Measurements from ENCODE around the gene TCERG1L. TPM values are rescaled to one million over a fixed set of nuclear protein-coding genes. Genes with fewer than 3 reads are reported as not detected.

Gene TCERG1L
- total RNA-seq, 1 experiment from 2014 or later: not detected

GRCh38 chr10:131230166-131230565 lies 81.4 kb downstream of the TCERG1L start:
- Histone ChIP-seq H3K4me3 (ENCODE audit: low read depth in 2 of 2, low read length in 2 of 2) (no peak overlapping the region), H3K27ac (ENCODE audit: low read length) (no peak overlapping the region), H3K9me3 (ENCODE audit: control insufficient read depth, insufficient read depth, low read depth, low read length) (no peaks in the 10 kb centered on the region), H3K4me1 (ENCODE audit: control insufficient read depth, insufficient read depth, low read length) (no peaks in the 10 kb centered on the region), H3K36me3 (ENCODE audit: control insufficient read depth, insufficient read depth, low read length) (no peaks in the 10 kb centered on the region), H3K27me3 (ENCODE audit: control insufficient read depth, insufficient read depth, low read length) (peaks cover 11% of the 10 kb centered on the region; the same call in 1 of the 2 replicates)
- ChIA-PET CTCF (no interaction called here), POLR2A (no interaction called here)
- intact Hi-C loops (cut with micrococcal nuclease; ENCODE audit: unreplicated experiment) (no loop called here), in situ Hi-C loops (cut with HindIII; ENCODE audit: low pct_unique_long_range_greater_than_20kb, low sequenced_read_pairs) (no loop called here)
- ATAC-seq: peak; percentile 34; the same call in 1 of the 2 replicates
- no peak for DNase-seq (ENCODE audit: low read depth, low spot score)
- BruUV-seq (replicated peaks): no TSS peak
- TF ChIP-seq SIN3A (IDR thresholded peaks at IDR 0.05; ENCODE audit: borderline replicate concordance, insufficient read depth, low read depth, low read length) (no peak), POLR2AphosphoS5 (IDR thresholded peaks at IDR 0.05; ENCODE audit: low read depth, low read length) (no peak), TCF7L2 (IDR thresholded peaks at IDR 0.05; ENCODE audit: low read depth, low read length) (no peak), CTCF (IDR thresholded peaks at IDR 0.05) (no peak)
- TF ChIP-seq, protein P1, sequence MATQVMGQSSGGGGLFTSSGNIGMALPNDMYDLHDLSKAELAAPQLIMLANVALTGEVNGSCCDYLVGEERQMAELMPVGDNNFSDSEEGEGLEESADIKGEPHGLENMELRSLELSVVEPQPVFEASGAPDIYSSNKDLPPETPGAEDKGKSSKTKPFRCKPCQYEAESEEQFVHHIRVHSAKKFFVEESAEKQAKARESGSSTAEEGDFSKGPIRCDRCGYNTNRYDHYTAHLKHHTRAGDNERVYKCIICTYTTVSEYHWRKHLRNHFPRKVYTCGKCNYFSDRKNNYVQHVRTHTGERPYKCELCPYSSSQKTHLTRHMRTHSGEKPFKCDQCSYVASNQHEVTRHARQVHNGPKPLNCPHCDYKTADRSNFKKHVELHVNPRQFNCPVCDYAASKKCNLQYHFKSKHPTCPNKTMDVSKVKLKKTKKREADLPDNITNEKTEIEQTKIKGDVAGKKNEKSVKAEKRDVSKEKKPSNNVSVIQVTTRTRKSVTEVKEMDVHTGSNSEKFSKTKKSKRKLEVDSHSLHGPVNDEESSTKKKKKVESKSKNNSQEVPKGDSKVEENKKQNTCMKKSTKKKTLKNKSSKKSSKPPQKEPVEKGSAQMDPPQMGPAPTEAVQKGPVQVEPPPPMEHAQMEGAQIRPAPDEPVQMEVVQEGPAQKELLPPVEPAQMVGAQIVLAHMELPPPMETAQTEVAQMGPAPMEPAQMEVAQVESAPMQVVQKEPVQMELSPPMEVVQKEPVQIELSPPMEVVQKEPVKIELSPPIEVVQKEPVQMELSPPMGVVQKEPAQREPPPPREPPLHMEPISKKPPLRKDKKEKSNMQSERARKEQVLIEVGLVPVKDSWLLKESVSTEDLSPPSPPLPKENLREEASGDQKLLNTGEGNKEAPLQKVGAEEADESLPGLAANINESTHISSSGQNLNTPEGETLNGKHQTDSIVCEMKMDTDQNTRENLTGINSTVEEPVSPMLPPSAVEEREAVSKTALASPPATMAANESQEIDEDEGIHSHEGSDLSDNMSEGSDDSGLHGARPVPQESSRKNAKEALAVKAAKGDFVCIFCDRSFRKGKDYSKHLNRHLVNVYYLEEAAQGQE (IDR thresholded peaks at IDR 0.05; ENCODE audit: insufficient read depth in 1 of 2, low read depth in 2 of 2, low read length in 1 of 2): no peak

- Histone ChIP-seq H3K27ac (ENCODE audit: low read length) (no peak overlapping the region), H3K9me3 (ENCODE audit: control insufficient read depth, insufficient read depth, low read depth, low read length) (no peaks in the 10 kb centered on the region), H3K27me3 (ENCODE audit: control insufficient read depth, insufficient read depth, low read length) (peaks cover 4% of the 10 kb centered on the region; the same call in 1 of the 2 replicates), H3K4me1 (ENCODE audit: control insufficient read depth, insufficient read depth, low read length) (no peaks in the 10 kb centered on the region), H3K36me3 (ENCODE audit: control insufficient read depth, insufficient read depth, low read length) (no peaks in the 10 kb centered on the region), H3K4me3 (ENCODE audit: low read depth in 2 of 2, low read length in 2 of 2) (no peak overlapping the region)
- intact Hi-C loops (cut with micrococcal nuclease; ENCODE audit: unreplicated experiment) (no loop called here), in situ Hi-C loops (cut with HindIII; ENCODE audit: low pct_unique_long_range_greater_than_20kb, low sequenced_read_pairs) (no loop called here)
- BruUV-seq (replicated peaks): no TSS peak
- no peak for TF ChIP-seq TCF7L2 (IDR thresholded peaks at IDR 0.05; ENCODE audit: low read depth, low read length)
- TF ChIP-seq POLR2AphosphoS5 (IDR thresholded peaks at IDR 0.05; ENCODE audit: low read depth, low read length): no peak
- no peak for TF ChIP-seq SIN3A (IDR thresholded peaks at IDR 0.05; ENCODE audit: borderline replicate concordance, insufficient read depth, low read depth, low read length)
- TF ChIP-seq CTCF (IDR thresholded peaks at IDR 0.05): no peak
- TF ChIP-seq, protein P1 (IDR thresholded peaks at IDR 0.05; ENCODE audit: insufficient read depth in 1 of 2, low read depth in 2 of 2, low read length in 1 of 2): no peak
- ChIA-PET CTCF (no interaction called here), POLR2A (no interaction called here)
- ATAC-seq: no peak
- DNase-seq (ENCODE audit: low read depth, low spot score): no peak
These were observed 84.3 kb downstream of the TCERG1L start for GRCh38 chr10:131227163-131227740.

Measured in Panc1 (cell line).